NCI-H345 treated with DMSO at 0.1 percent for 48 hours (cell line): ENCODE results near the gene TF.
"Not testable (repeated sequence)": the region's sequence is repeated elsewhere in the genome, so short reads cannot be mapped to it uniquely, and the experiment has no call there.

ENCODE experiments used
- DNase-seq: peaks from one replicate; lab custom pipeline; 2025; ENCODE audit not compliant: unreplicated experiment; lab: John Stamatoyannopoulos, UW

Gene TF

GRCh38 chr3:133745981-133746711, at the start of gene TF:
Gene TF (plus strand): TSS chr3:133746393. CDS start chr3:133746441, 48 bp downstream.
- no peak for DNase-seq

GRCh38 chr3:133697960-133698359, 48.2 kb upstream of the TF start:
- DNase-seq, result no peak

DNA sequence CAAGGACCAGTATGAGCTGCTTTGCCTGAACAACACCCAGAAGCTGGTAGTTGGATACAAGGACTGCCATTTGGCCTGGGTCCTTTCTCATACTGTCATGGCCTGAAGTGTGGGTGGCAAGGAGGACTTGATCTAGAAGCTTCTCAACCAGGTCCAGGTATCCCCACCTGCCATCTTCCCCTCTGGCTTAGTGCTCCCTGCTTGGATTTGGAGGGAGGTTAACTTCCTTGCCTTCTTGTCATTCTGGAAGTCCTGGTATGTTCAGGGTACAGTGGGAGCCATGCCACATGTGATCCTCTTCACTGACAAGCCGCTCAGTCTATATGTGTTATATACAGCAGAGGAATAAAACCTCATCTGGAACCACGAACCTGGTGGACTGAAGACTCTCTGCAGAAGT, 46.7 kb upstream of the TF start:
- no peak for DNase-seq

GRCh38 chr3:133699903-133700302, 46.3 kb upstream of the TF start:
- no peak for DNase-seq

DNA sequence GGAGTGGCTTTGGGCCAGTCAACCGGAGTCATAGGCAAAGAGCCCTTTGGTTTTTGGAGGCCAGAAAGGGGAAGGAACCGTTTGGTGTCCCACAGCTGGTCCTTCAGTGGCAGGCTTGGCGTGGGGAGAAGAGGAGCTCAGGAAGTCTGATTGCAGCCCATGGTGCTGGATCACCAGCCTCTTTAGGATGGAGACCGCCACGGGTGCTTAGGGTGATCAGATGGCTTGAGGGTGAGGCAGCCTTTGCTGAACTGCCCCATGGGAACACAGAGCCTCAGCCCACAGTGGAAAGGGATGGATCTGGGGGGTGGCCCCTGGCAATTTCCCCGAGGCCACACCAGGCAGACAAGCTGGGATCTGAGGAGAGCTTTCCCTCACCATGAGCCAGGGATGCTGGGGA, 45.8 kb upstream of the TF start:
- no peak for DNase-seq

DNA sequence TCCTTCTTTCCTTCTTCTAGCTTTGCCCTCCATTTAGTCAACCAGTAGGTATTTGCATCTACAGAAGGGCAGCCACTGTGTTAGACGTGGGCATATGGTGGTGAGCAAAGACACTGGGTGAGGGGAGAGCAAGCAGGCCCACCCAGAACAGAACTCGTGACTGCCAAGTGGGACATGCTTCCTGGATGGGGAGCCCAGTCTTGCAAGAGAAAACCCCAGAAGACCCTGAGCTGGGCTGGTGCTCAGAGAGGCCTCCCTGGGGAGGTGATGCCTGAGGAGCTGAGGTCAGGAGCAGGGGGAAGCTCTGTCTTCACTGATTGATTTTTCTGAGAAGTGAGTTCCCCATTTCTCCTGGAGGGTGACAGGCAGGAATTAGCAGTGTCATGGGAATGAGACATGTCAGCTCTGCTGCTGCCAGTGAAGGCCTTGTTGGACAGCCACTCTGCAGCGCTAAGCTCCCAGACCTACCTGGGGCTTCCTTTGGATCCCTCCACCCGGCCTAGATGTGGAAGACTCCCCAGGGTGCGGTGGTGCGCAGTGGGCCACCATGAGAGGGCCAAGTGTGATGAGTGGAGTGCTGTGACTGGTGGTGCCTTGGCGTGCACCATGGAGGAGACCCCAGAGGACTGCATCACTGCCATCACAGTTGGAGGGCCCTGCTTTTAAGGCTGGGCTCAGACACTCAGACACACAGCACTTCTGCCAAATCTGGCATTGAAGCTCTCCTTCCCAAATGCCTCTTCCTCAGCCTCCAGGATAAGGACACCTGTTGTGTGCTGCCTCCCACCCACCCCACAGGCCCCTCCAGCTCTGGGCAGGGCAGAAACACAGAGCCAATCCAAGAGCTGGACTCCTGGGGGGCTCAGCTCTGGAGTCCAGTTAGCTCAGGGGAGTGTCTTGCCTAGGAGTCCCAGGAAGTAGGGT, 44.5 kb upstream of the TF start:
- DNase-seq, result no peak

DNA sequence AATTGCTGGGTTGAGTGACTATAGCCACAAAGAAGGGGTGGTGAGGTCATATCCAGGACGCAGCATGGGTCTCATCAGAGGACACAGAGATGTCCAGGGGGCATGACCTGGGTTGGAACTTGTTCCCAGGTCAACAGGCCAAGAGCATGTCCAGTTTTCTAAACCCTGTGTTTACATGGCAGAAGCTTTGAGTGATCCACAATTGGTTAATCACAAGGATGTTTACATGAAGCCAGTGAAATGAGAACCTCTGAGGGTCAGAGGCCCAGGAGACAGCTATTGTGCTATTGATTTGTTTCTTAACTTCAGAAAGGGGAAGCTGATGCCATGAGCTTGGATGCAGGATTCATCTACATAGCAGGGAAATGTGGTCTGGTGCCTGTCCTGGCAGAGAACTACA, 42.3 kb upstream of the TF start:
- no peak for DNase-seq

DNA sequence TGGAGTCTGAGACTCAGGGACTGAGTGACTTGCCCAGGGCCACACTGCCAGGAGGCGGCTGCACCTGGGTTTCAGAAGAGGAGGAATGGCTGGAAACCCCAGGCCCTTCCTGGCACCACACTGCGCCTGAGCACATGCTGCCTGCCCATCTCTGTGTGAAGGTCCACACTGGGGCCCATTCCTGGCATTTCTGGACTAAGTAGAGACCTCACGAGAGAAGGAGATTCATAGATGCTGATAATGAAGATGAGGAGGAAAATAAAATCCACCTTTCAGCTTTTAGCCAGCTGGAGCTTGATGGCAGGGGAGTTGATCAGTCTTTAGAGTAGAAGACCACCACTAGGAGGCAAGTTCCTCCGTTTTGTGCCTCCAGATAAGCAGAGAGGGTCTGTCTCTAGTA, 40.2 kb upstream of the TF start:
- DNase-seq, result no peak

GRCh38 chr3:133709139-133709750, 36.9 kb upstream of the TF start:
- DNase-seq, result no peak

DNA sequence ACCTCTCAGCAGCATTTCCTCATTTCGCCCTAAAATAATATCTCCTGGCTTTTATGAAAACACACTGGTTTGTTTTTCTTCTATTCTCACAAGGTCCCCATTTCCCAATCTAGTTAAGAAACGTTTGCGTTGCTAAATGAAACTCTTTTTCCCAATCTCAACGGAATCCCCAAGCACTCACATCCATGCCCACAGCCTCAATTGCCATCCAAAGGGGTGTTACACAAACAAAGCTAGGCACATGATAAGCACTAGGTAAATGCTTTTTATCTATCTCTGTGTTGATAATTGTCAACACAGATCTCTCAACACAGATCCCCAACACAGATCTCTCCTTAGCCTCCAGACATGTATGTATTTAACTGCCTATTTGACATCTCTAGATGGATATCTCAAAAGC, 35.2 kb upstream of the TF start:
- no peak for DNase-seq

DNA sequence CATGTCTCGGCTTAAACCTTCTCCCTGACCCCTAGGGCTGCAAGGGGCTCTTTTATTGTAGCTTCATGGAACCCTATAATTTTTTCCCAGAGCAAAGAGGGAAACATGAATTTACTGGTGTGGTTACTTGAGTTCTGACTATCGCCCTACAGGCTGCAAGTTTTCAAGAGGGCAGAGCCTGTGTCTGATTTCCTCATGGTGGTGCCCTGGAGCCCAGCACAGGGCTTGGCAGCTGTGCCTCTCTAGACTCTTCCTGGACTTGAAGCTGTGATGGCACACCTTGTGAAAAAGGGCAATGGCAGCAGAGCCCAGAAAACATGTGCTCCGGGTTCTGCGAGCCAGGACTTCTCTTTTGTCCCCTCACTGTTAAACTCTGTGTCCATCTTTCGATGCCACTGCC, 34.2 kb upstream of the TF start:
- DNase-seq, result no peak

DNA sequence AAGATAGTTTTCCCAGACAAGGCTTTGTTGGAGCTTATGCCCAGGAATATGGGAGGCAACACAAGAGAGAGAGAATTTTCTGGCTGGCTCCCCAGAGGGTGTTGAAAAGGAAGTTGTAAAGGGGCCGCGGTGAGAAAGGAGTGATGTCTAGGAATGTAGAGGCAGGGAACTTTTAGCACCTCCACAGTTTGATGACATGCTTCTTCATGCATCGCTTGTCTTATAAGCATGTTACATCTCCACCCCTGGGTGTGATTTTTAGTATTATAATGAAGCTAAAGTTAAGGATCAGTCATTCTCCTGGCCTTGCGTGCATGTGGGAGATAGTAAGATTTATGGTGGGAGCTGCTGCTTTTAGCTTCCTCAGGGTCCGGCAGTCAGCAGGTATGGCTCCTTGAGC, 32.8 kb upstream of the TF start:
- no peak for DNase-seq

GRCh38 chr3:133717424-133717823, 28.8 kb upstream of the TF start:
- DNase-seq, result no peak

DNA sequence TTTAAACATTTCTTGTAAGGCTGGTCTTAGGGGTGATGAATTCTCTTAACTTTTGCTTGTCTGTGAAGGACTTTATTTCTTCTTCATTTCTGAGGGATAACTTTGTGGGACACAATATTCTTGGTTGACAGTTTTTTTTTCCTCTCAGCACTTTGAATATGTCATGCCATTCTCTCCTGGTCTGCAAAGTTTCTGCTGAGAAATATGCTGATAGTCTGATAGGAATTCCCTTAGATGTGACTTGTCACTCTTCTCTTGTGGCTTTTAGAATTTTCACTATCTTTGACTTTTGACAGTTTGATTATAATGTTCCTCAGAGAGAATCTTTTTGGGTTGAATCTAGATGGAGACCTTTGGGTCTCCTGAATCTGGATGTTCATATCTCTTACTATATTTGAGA, 23.3 kb upstream of the TF start:
- no peak for DNase-seq

GRCh38 chr3:133730993-133731392, 15.2 kb upstream of the TF start:
- no peak for DNase-seq

DNA sequence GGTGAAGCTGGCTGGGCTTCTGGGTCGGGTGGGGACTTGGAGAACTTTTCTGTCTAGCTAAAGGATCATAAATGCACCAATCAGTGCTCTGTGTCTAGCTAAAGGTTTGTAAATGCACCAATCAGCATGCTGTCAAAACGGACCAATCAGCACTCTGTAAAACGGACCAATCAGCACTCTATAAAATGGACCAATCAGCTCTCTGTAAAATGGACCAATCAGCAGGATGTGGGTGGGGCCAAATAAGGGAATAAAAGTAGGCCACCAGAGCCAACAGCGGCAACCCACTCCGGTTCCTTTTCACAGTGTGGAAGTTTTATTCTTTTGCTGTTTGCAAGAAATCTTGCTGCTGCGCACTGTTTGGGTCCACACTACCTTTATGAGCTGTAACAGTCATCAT, 14.0 kb upstream of the TF start:
- DNase-seq, result not testable (repeated sequence)

- DNase-seq, result no peak
Measured at GRCh38 chr3:133733226-133733625, 13.0 kb upstream of the TF start.

DNA sequence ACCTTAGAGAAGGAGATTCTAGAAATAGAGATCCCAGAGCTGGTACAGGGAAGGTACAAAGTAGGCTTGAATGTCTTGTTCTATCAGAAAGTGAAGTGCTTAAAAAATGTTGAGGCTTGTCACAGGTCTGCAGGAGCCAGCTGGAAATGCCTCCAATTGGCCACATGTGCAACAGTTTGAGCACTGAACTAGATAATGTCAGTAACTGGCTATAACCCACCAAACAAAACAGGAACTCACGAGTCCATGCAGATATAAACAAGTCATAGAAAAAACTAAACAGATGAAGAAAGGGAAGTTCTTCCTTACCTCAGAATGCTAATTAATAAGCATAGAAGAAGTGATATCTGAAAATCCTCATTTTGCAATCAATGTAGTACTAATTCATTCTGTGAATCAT, 11.9 kb upstream of the TF start:
- no peak for DNase-seq

GRCh38 chr3:133742351-133743091, 3.7 kb upstream of the TF start:
- DNase-seq, result no peak

DNA sequence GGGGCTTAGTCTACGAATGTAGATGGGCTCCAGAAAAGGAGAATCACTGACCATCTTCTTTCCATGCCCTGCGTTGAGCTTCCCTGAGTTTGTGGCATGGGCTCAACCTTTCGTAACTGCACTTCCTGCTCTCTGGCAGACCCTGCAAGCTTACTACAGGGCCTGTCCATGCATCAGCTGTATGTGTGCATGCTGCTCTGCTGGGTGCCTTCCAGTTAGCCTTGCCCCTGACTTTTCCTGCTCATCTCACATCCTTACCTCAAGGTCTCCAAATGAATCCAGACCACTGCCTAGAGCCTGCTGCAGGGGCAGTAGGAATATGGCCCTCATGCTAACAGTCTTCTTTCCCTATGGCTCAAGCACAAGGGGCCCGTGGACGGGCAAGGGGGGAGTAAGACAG, 2.0 kb upstream of the TF start:
- DNase-seq, result no peak

DNA sequence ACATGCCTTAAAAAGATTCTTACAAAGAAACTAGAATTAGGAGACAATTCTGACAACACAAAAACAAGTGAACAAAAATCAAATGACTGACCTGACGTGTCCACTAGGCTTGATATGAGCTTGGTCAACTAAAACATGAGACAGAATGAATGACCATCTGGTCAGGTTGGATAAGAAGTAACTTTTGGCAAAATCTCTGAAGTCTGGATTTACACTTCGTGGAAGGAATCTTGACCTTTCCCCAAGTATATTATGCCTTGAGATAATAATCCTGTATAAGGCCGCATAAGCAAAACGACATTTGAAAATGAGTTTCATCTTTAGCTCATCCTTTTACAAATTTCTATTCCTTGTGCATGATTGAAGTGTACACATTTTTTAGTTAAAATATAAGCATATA, 1.1 kb upstream of the TF start:
- DNase-seq, result no peak
